K562 (cell line): ENCODE measurements around the gene PTCH2. TPM values are rescaled to one million over a fixed set of nuclear protein-coding genes. Genes with fewer than 3 reads are reported as not detected.

ENCODE experiments used
- C11orf30 ChIP-seq: fragments of 450-650 bp; IDR thresholded peaks from 2 replicates; pipeline ENCODE4 v1.6.1; 2016; ENCODE audit warnings: low read depth, mild to moderate bottlenecking
- CUX1 ChIP-seq: fragments of 200-800 bp; sonication (Bioruptor generic); IDR thresholded peaks from 2 replicates; pipeline ENCODE4 v1.6.1; 2016; ENCODE audit warnings: missing genetic modification characterization, missing compliant biosample characterization
- ERF ChIP-seq: fragments of 450-650 bp; formaldehyde crosslinking; IDR thresholded peaks from 2 replicates; pipeline ENCODE4 v1.4.0; 2020; ENCODE audit warnings: mild to moderate bottlenecking, mixed read lengths
- GATA2 ChIP-seq: sonication (generic); formaldehyde crosslinking; IDR thresholded peaks from 2 replicates; pipeline ENCODE4 v1.4.0; 2020; ENCODE audit warnings: mild to moderate bottlenecking, missing genetic modification reagents
- HBP1 ChIP-seq: fragments of 450-650 bp; formaldehyde crosslinking; IDR thresholded peaks from 2 replicates; pipeline ENCODE4 v1.4.0; 2022; ENCODE audit warnings: missing genetic modification characterization
- HCFC1 ChIP-seq: IDR thresholded peaks from 2 replicates; pipeline ENCODE4 v1.6.1; 2012; ENCODE audit warnings: low read depth, low read length, improper control_type of control experiment
- KDM1A ChIP-seq, 2 experiments: fragments of 450-650 bp; IDR thresholded peaks; 2 replicates each; pipeline ENCODE4 v1.6.1; 2016; ENCODE audit warnings: mild to moderate bottlenecking in 2 of 2
- RAD21 ChIP-seq, 2 experiments: fragments of 250-450 bp in 1 of 2; fragments of 450-650 bp in 1 of 2; sonication (Bioruptor Pico) in 1 of 2; formaldehyde crosslinking in 1 of 2; IDR thresholded peaks in 1 of 2; conservative IDR thresholded peaks in 1 of 2; 2 replicates each; pipeline versions ENCODE4 v1.4.0 to v1.8.0; 2020 to 2022; ENCODE audit warnings: mild to moderate bottlenecking in 2 of 2, moderate library complexity in 1 of 2
- ZNF140 ChIP-seq: fragments of 250-450 bp; sonication (Bioruptor Pico); IDR thresholded peaks from 2 replicates; pipeline ENCODE4 v1.8.0; 2021; ENCODE audit warnings: moderate library complexity, mild to moderate bottlenecking, inconsistent platforms
- ZNF217 ChIP-seq: sonication (generic); formaldehyde crosslinking; IDR thresholded peaks from 2 replicates; pipeline ENCODE4 v1.8.0; 2022; ENCODE audit warnings: mild to moderate bottlenecking, missing genetic modification reagents
- ZNF79 ChIP-seq: fragments of 250-450 bp; sonication (Bioruptor Pico); IDR thresholded peaks from 2 replicates; pipeline ENCODE4 v1.4.0; 2020; ENCODE audit warnings: low read depth, mild to moderate bottlenecking, moderate library complexity
- ZSCAN29 ChIP-seq: fragments of 450-650 bp; IDR thresholded peaks from 2 replicates; pipeline ENCODE4 v1.6.1; 2017
- polyA plus RNA-seq, 8 experiments: library from polyadenylated mRNA; depleted of rRNA in 4 of 8; stranded (reverse) in 5 of 8; unstranded in 3 of 8; fragments of >200 nt; fragmentation: Nextera tagmentation in 2 of 8; fragmentation: Illumina TruSeq in 1 of 8; extraction: Ambion mirVana in 2 of 8; extraction: Trizol in 1 of 8; gene quantifications; 2 replicates each; pipeline versions ENCODE4 v1.2.1 to v1.2.3, GENCODE V29; 2011 to 2014; ENCODE audit warnings: inconsistent platforms in 1 of 8, missing spikeins in 1 of 8
- total RNA-seq, 7 experiments: library from RNA; depleted of rRNA in 6 of 7; stranded (reverse); fragments of >200 nt in 6 of 7; fragmentation: Illumina TruSeq in 2 of 7; extraction: Trizol in 2 of 7; gene quantifications; 2 replicates each; pipeline versions ENCODE4 v1.2.1 to v1.2.3, GENCODE V29; 2011 to 2021; ENCODE audit warnings: low replicate concordance in 1 of 7
- TF ChIP-seq, protein P1 (sequence below): fragments of 250-450 bp; sonication (Bioruptor Pico); IDR thresholded peaks from 2 replicates; pipeline ENCODE4 v1.5.0; 2021
- TF ChIP-seq, protein P2 (sequence below), 2 experiments: fragments of 450-650 bp; IDR thresholded peaks; 2 replicates each; pipeline ENCODE4 v1.6.1; 2018; ENCODE audit warnings: mild to moderate bottlenecking in 2 of 2, low read depth in 1 of 2; ENCODE audit not compliant: partially characterized antibody in 2 of 2

The PTCH2 gene
- total and polyA plus RNA-seq, 9 of the 15 experiments (the other 6 are each of a cell fraction or from before 2014, with no cell fraction given) = 0.15 to 27.3 (median 0.48) TPM; not detected in 1

DNA sequence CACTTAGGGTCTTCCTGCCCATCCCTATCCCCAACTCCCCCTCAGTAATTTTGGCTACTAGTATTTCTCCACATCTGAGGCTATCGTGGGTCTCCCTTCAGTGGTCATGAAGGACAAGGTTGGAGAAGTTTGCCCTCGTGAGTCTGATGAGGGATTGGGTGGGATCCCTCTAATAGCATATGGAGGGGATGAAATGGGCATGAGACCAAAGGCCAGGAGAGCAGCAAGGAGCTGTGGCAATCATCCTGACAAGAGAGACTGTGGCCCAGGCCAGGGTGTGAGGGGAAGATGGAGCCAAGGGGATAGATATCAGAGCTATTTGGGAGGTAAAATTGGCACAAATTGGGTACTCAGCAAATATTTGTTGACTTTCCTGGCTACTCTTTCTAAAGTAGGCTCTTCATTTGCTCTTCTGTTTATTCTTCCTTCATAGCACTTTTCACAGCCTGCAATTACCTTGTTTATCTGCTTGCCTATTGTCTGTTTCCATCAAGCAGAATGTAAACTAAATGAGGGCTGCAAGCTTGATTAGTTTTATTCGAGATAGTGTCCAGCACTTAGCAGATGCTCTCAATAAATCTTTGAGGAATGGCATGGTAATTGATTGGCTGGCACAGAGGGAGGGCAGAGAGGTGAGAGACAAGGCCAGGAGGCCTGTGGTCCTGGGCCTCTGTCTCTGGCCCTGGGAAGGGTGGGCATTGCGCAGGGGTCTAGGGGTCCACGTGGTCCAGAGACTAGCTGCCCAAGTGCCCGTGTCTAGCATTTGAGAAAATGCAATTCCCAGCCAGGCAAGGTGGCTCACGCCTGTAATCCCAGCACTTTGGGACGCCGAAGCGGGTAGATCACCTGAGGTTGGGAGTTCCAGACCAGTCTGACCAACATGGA, 44.3 kb downstream of the PTCH2 start (continued):
- no peak for TF ChIP-seq RAD21 (CRISPR knock-in tag; conservative IDR thresholded peaks at IDR 0.05 in 1 of 2, IDR thresholded peaks at IDR 0.05 in 1 of 2)
- no peak for TF ChIP-seq KDM1A (IDR thresholded peaks at IDR 0.05)
- no peak for TF ChIP-seq ERF (CRISPR knock-in tag)
- TF ChIP-seq, protein P1, sequence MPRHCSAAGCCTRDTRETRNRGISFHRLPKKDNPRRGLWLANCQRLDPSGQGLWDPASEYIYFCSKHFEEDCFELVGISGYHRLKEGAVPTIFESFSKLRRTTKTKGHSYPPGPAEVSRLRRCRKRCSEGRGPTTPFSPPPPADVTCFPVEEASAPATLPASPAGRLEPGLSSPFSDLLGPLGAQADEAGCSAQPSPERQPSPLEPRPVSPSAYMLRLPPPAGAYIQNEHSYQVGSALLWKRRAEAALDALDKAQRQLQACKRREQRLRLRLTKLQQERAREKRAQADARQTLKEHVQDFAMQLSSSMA (CRISPR knock-in tag) = no peak
- TF ChIP-seq ZSCAN29 = no peak
- TF ChIP-seq ZNF217 (CRISPR knock-in tag) = no peak
- no peak for TF ChIP-seq HBP1 (CRISPR knock-in tag)
- TF ChIP-seq ZNF79 (CRISPR knock-in tag) = no peak
- TF ChIP-seq CUX1 (CRISPR knock-in tag) = 0 out of 2 replicates have a peak, but pooled peaks have one; percentile 27
- TF ChIP-seq GATA2 (CRISPR knock-in tag) = no peak
- TF ChIP-seq ZNF140 (CRISPR knock-in tag) = no peak
- TF ChIP-seq, protein P2, sequence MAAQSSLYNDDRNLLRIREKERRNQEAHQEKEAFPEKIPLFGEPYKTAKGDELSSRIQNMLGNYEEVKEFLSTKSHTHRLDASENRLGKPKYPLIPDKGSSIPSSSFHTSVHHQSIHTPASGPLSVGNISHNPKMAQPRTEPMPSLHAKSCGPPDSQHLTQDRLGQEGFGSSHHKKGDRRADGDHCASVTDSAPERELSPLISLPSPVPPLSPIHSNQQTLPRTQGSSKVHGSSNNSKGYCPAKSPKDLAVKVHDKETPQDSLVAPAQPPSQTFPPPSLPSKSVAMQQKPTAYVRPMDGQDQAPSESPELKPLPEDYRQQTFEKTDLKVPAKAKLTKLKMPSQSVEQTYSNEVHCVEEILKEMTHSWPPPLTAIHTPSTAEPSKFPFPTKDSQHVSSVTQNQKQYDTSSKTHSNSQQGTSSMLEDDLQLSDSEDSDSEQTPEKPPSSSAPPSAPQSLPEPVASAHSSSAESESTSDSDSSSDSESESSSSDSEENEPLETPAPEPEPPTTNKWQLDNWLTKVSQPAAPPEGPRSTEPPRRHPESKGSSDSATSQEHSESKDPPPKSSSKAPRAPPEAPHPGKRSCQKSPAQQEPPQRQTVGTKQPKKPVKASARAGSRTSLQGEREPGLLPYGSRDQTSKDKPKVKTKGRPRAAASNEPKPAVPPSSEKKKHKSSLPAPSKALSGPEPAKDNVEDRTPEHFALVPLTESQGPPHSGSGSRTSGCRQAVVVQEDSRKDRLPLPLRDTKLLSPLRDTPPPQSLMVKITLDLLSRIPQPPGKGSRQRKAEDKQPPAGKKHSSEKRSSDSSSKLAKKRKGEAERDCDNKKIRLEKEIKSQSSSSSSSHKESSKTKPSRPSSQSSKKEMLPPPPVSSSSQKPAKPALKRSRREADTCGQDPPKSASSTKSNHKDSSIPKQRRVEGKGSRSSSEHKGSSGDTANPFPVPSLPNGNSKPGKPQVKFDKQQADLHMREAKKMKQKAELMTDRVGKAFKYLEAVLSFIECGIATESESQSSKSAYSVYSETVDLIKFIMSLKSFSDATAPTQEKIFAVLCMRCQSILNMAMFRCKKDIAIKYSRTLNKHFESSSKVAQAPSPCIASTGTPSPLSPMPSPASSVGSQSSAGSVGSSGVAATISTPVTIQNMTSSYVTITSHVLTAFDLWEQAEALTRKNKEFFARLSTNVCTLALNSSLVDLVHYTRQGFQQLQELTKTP (IDR thresholded peaks at IDR 0.05; ENCODE audit: low read depth in 1 of 2, partially characterized antibody in 2 of 2) = no peak
- TF ChIP-seq C11orf30 = peak; percentile 67
- no peak for TF ChIP-seq HCFC1
